ENCODE data around the gene PCDHAC1.

GRCh38 chr5:140977003-140977402 is 50.9 kb downstream of the PCDHAC1 start:
- TF ChIP-seq CTCF (conservative IDR thresholded peaks at IDR 0.05 in 1 of 2, IDR thresholded peaks at IDR 0.05 in 1 of 2; ENCODE audit: extremely low read depth in 1 of 2, insufficient read depth in 1 of 2, low read depth in 1 of 2, low read length in 2 of 2) (no peak), EZH2 (IDR thresholded peaks at IDR 0.05; ENCODE audit: borderline replicate concordance, low read length) (no peak)
